Naive thymus-derived CD4-positive, alpha-beta T cell (primary cell): ENCODE measurements around the gene LRIF1. TPM values are rescaled to one million over a fixed set of nuclear protein-coding genes. Genes with fewer than 3 reads are reported as not detected.
"Not testable (repeated sequence)": the region's sequence is repeated elsewhere in the genome, so short reads cannot be mapped to it uniquely, and the experiment has no call there.

ENCODE experiments used
- ATAC-seq: fragments of 150-1000 bp; cut with Tn5 transposase; 2 replicates; pipeline ENCODE4 v1.10.0; 2021; ENCODE audit warnings: mild to moderate bottlenecking, moderate library complexity
- CTCF ChIA-PET: fragments of 350-600 bp; sonication (Branson Sonifier 250); formaldehyde crosslinking; loops from one replicate; lab custom pipeline; 2021; ENCODE audit warnings: antibody characterized with exemption; lab: Charles Lee
- POLR2A ChIA-PET: fragments of 350-600 bp; sonication (Branson Sonifier 250); formaldehyde crosslinking; loops from one replicate; lab custom pipeline; 2021; ENCODE audit warnings: antibody characterized with exemption, inconsistent platforms; lab: Charles Lee
- DNase-seq, 9 donors: peaks; one replicate each; pipeline versions ENCODE4 v3.0.0 to v3.0.0-alpha.2; 2020 to 2022; ENCODE audit warnings: mixed read lengths in 1 of 9
- H3K27ac ChIP-seq: one replicate; pipeline ENCODE4 v1.7.0; 2013; ENCODE audit warnings: mild to moderate bottlenecking, low read depth, low read length, moderate library complexity
- H3K27me3 ChIP-seq, 2 donors: one replicate each; pipeline ENCODE4 v1.7.0; 2013; ENCODE audit warnings: low read length in 2 of 2, mild to moderate bottlenecking in 2 of 2, moderate library complexity in 2 of 2; ENCODE audit not compliant: control insufficient read depth in 2 of 2, insufficient read depth in 2 of 2
- H3K36me3 ChIP-seq, 3 experiments: 1 replicate in 2 of 3; 2 replicates in 1 of 3; pipeline ENCODE4 v1.7.0; 2013; ENCODE audit warnings: low read length in 3 of 3, mild to moderate bottlenecking in 3 of 3, moderate library complexity in 1 of 3; ENCODE audit not compliant: insufficient read depth in 3 of 3, control insufficient read depth in 2 of 3
- H3K4me1 ChIP-seq, 2 donors: one replicate each; pipeline ENCODE4 v1.7.0; 2013; ENCODE audit warnings: low read length in 2 of 2, mild to moderate bottlenecking in 2 of 2, moderate library complexity in 1 of 2; ENCODE audit not compliant: control insufficient read depth in 2 of 2, insufficient read depth in 2 of 2
- H3K4me3 ChIP-seq: 2 replicates; pipeline ENCODE4 v1.7.0; 2013; ENCODE audit warnings: mild to moderate bottlenecking, low read length
- H3K9me3 ChIP-seq, 3 experiments: 1 replicate in 2 of 3; 2 replicates in 1 of 3; pipeline ENCODE4 v1.7.0; 2013; ENCODE audit warnings: low read length in 3 of 3; ENCODE audit not compliant: control insufficient read depth in 2 of 3
- H3K27ac Mint-ChIP-seq, 9 donors: one replicate each; pipeline ENCODE4 v1.8.0; 2020 to 2022; ENCODE audit warnings: mixed read lengths in 9 of 9, mild to moderate bottlenecking in 8 of 9, moderate library complexity in 5 of 9, inconsistent platforms in 2 of 9
- H3K27me3 Mint-ChIP-seq, 5 donors: one replicate each; pipeline ENCODE4 v1.8.0; 2021 to 2022; ENCODE audit warnings: mixed read lengths in 5 of 5, mild to moderate bottlenecking in 1 of 5
- H3K36me3 Mint-ChIP-seq, 5 donors: one replicate each; pipeline ENCODE4 v1.8.0; 2020 to 2022; ENCODE audit warnings: mixed read lengths in 5 of 5, mild to moderate bottlenecking in 3 of 5, inconsistent platforms in 1 of 5
- H3K4me1 Mint-ChIP-seq, 7 donors: one replicate each; pipeline ENCODE4 v1.8.0; 2020 to 2022; ENCODE audit warnings: mixed read lengths in 7 of 7, mild to moderate bottlenecking in 3 of 7, inconsistent platforms in 1 of 7
- H3K4me3 Mint-ChIP-seq, 10 donors: one replicate each; pipeline ENCODE4 v1.8.0; 2020 to 2022; ENCODE audit warnings: mild to moderate bottlenecking in 10 of 10, mixed read lengths in 10 of 10, moderate library complexity in 6 of 10, inconsistent platforms in 2 of 10
- H3K9me3 Mint-ChIP-seq, 11 donors: one replicate each; pipeline ENCODE4 v1.8.0; 2020 to 2022; ENCODE audit warnings: mixed read lengths in 11 of 11, mild to moderate bottlenecking in 4 of 11, inconsistent platforms in 1 of 11, moderate library complexity in 1 of 11
- intact Hi-C, 2 donors: fragments of 100-400 bp; cut with micrococcal nuclease; formaldehyde crosslinking; loops; one replicate each; pipeline ENCODE4 v1.15.1; 2023
- polyA plus RNA-seq, 2 donors: library from polyadenylated mRNA; unstranded; fragments of 300-500 nt; fragmentation: Illumina TruSeq; gene quantifications; one replicate each; pipeline ENCODE4 v1.2.3, GENCODE V29; 2021
- total RNA-seq, 6 experiments: library from RNA in 5 of 6; stranded (reverse) in 5 of 6; gene quantifications; 1 replicate in 5 of 6; 2 replicates in 1 of 6; pipeline ENCODE4 v1.2.3 and lab custom pipeline; 2021 to 2026

LRIF1 gene, protein sequence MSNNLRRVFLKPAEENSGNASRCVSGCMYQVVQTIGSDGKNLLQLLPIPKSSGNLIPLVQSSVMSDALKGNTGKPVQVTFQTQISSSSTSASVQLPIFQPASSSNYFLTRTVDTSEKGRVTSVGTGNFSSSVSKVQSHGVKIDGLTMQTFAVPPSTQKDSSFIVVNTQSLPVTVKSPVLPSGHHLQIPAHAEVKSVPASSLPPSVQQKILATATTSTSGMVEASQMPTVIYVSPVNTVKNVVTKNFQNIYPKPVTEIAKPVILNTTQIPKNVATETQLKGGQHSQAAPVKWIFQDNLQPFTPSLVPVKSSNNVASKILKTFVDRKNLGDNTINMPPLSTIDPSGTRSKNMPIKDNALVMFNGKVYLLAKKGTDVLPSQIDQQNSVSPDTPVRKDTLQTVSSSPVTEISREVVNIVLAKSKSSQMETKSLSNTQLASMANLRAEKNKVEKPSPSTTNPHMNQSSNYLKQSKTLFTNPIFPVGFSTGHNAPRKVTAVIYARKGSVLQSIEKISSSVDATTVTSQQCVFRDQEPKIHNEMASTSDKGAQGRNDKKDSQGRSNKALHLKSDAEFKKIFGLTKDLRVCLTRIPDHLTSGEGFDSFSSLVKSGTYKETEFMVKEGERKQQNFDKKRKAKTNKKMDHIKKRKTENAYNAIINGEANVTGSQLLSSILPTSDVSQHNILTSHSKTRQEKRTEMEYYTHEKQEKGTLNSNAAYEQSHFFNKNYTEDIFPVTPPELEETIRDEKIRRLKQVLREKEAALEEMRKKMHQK
- total RNA-seq (10 to 100 TPM in 3 of 5 experiments, 1 to 10 TPM in 2; 7.9 to 25.8 (median 17.3) TPM), polyA plus RNA-seq (10 to 100 TPM; 20.2 to 24.4 TPM), total RNA-seq (lab: John Stamatoyannopoulos, UW) (21.8 reads per million, percentile 52 among the genes with 10 or more reads in this experiment)

DNA sequence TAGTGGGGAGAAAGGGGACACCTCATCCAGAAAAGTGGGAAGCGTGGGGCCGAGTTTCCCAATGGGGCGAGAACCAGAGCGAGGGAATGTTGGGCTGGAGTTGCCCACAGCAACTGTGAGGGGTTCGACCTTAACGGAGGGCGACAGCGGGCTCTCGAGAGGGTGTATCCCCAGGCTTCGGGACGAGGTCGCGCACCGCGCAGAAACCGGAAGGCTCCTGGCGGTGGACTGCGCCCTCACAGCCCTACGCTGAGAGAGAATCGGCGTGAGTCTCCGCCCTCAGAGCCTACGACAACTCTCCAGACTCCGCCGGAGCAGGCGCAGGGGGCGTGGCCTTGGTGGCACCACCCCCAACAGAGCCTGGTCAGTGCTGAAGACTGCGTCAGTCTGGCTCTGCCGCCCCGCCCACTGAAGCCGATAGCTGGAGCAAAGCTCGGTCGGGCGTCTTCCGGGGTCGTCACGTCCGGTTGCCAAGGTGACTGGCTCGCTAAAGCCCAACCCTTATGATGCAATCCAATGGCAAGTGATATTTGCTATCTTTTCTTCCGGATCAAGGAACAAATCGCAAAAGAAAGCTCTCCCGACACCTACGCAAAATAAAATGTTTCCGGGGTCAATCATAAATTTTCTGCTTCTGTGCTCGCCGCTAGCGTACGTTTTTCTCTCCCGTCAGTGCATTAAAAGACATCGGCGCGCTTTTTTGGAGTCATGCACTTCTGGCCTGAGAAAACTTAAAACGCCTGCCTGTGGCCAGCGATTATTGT is at the start of gene LRIF1:
TSS of gene LRIF1 (minus strand) at position 232 of the 764 bp plus-strand sequence. CDS start 234 bp downstream, outside the sequence.
- Mint-ChIP-seq H3K27ac (peak within 1 kb of the TSS; percentile 89 to 99 (median 97)), H3K27me3 (peaks cover 13 to 19% (median 15%) of the 10 kb centered on the region in 5 donors), H3K4me1 (peaks cover 29 to 50% (median 35%) of the 10 kb centered on the region in 7 donors), H3K4me3 (peak within 1 kb of the TSS; percentile 81 to 98 (median 93)), H3K9me3 (peaks cover 22 to 94% (median 43%) of the 10 kb centered on the region in 11 donors), H3K36me3 (peaks cover 30 to 49% (median 32%) of the 10 kb centered on the region in 5 donors)
- POLR2A ChIA-PET: interaction anchor here (0.6 to 2.2 kb wide), 20 partner anchors 9 to 1380 kb away, joined by 3 to 36 read pairs (median 4); partner anchors contain the start of genes CD53, CEPT1, DRAM2 and RBM15
- ATAC-seq (peak; percentile 98), DNase-seq (peak; percentile 96 to 100 (median 100))
- H3K27me3 ChIP-seq: peaks cover 0 to 1% of the 10 kb centered on the region in 2 donors
- H3K9me3 ChIP-seq: peaks cover 4 to 13% (median 5%) of the 10 kb centered on the region in 3 experiments
- peak within 1 kb of the TSS; percentile 90 for H3K4me3 ChIP-seq
- peak within 1 kb of the TSS; percentile 89 for H3K27ac ChIP-seq
- intact Hi-C loops: loop anchor here (1.0 to 5.0 kb wide), 22 partner anchors 28 to 793 kb away; partner anchors contain the start of genes ATP5PB (in 2 of the 2), DDX20 (in 2 of the 2), WDR77 (in 2 of the 2) and CD53 (in 1 of the 2)
- H3K4me1 ChIP-seq: peaks cover 25% of the 10 kb centered on the region in 2 donors
- no peaks in the 10 kb centered on the region for H3K36me3 ChIP-seq
- CTCF ChIA-PET: interaction anchor here (0.6 to 1.5 kb wide), 5 partner anchors 86 to 251 kb away, joined by 3 to 6 read pairs (median 4); no protein-coding TSS in a partner anchor

DNA sequence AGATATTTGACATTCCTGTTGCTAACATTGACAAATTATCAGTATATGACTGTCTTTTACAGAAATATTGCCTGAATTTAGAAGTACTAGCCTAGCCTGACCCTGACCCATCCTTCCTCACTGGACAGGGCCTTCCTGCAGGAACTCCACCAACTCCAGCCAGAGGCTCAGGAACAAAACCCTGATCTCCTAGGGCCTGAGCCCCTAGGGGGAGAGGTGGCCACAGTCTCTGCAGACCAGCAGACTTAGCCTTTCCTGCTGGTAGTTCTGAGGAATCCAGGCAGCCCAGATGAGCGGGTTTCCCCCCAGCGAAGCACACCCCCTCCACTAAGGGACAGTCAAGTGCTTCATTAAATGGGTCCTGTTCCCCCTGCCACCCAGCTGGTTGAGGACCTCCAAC is 44.3 kb upstream of the LRIF1 start:
- H3K9me3 ChIP-seq: no peaks in the 10 kb centered on the region
- H3K27me3 Mint-ChIP-seq: peaks cover 22 to 85% (median 48%) of the 10 kb centered on the region in 5 donors
- no peak overlapping the region for H3K4me3 ChIP-seq
- peaks cover 0 to 11% of the 10 kb centered on the region in 2 donors for H3K27me3 ChIP-seq
- H3K36me3 Mint-ChIP-seq: peaks cover 1 to 21% (median 7%) of the 10 kb centered on the region in 5 donors
- H3K4me1 Mint-ChIP-seq: no peaks in the 10 kb centered on the region
- DNase-seq: no peak
- no peaks in the 10 kb centered on the region for H3K4me1 ChIP-seq
- no peak overlapping the region for H3K27ac Mint-ChIP-seq
- ChIA-PET CTCF (interaction anchor here (0.6 kb wide), 1 partner anchor 80 kb away, joined by 4 read pairs; no protein-coding TSS in a partner anchor), POLR2A (no interaction called here)
- ATAC-seq: no peak
- H3K27ac ChIP-seq: no peak overlapping the region
- no peak overlapping the region for H3K4me3 Mint-ChIP-seq
- peaks cover 7 to 68% (median 24%) of the 10 kb centered on the region in 11 donors for H3K9me3 Mint-ChIP-seq
- H3K36me3 ChIP-seq: no peaks in the 10 kb centered on the region
- intact Hi-C loops: no loop called here

DNA sequence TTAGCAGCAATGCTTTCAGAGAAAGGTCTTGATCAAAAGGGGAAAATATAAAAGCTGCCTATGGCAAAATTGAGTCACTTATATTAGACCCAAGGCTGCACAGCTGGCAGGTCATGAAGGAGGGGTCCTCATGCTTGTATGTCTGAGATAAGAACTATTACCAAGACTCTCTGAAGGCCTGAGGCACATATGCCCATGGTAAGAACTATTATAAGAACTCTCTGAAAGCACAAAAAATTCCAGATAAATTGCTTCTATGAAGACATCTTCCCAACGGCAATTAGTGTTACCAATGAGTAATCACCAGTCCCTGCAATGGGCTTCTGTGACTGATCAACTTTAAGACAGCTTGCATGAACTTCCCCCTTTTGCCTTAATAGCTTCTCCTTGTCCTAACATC is 42.8 kb upstream of the LRIF1 start:
- intact Hi-C loops: no loop called here
- no peaks in the 10 kb centered on the region for H3K36me3 ChIP-seq
- no peak for ATAC-seq
- no peaks in the 10 kb centered on the region for H3K4me1 ChIP-seq
- ChIA-PET POLR2A (no interaction called here), CTCF (no interaction called here)
- no peak for DNase-seq
- peaks cover 4 to 56% (median 19%) of the 10 kb centered on the region in 11 donors for H3K9me3 Mint-ChIP-seq
- H3K27me3 ChIP-seq: peaks cover 0 to 11% of the 10 kb centered on the region in 2 donors
- H3K36me3 Mint-ChIP-seq: peaks cover 1 to 26% (median 8%) of the 10 kb centered on the region in 5 donors
- no peak overlapping the region for H3K4me3 Mint-ChIP-seq
- peaks cover 22 to 83% (median 44%) of the 10 kb centered on the region in 5 donors for H3K27me3 Mint-ChIP-seq
- H3K4me3 ChIP-seq: no peak overlapping the region
- H3K9me3 ChIP-seq: no peaks in the 10 kb centered on the region
- H3K4me1 Mint-ChIP-seq: no peaks in the 10 kb centered on the region
- no peak overlapping the region for H3K27ac Mint-ChIP-seq
- H3K27ac ChIP-seq: no peak overlapping the region

DNA sequence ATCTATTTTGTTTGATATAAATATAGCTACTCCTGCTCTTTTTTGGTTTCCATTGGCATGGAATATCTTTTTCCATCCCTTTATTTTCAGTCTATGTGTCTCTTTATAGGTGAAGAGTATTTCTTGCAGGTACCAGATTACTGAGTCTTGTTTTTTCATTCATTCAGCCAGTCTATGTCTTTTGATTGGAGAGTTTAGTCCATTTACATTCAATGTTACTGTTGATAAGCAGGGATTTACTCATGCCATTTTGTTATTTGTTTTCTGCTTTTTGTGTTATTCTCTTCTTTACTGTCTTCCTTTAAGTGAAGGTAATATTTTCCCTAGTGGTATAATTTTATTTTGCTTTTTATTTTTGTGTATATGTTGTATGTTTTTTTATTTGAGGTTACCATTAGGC is 35.9 kb upstream of the LRIF1 start:
- DNase-seq, POLR2A ChIA-PET: not testable (repeated sequence)

DNA sequence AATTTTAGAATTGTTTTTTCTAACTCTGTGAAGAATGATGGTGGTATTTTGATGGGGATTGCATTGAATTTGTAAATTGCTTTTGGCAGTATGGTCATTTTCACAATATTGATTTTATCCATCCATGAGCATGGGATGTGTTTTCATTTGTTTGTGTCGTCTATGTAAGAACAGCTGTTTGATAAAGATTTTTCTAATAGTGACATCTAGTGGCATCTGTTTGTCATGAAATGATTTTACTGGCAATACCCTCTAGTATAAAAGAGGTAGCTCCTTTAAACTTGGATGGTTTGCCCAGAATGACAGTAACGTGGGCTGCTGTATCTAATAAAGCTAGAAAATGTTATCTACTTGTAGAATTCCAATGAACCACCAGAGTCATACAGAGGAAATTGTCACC is 28.6 kb upstream of the LRIF1 start:
- peak in 6 of 9 donors; percentile 2 to 43 (median 32) for DNase-seq
- H3K9me3 ChIP-seq, H3K9me3 Mint-ChIP-seq, H3K27ac Mint-ChIP-seq, H3K36me3 ChIP-seq, H3K4me1 Mint-ChIP-seq, H3K27me3 ChIP-seq, H3K27ac ChIP-seq, H3K36me3 Mint-ChIP-seq, H3K4me3 ChIP-seq, H3K4me3 Mint-ChIP-seq, H3K4me1 ChIP-seq: not testable (repeated sequence)
- CTCF ChIA-PET: interaction anchor here (0.6 to 3.1 kb wide), 11 partner anchors 23 to 372 kb away, joined by 3 to 14 read pairs (median 4); partner anchors contain the start of gene CD53
- POLR2A ChIA-PET: interaction anchor here (0.8 to 1.0 kb wide), 2 partner anchors 28 to 208 kb away, joined by 3 to 4 read pairs; no protein-coding TSS in a partner anchor
- intact Hi-C loops: loop anchor here (1.0 to 5.0 kb wide), 8 partner anchors 29 to 468 kb away; partner anchors contain the start of gene LRIF1 (in 1 of the 2)
- H3K27me3 Mint-ChIP-seq: peaks cover 0 to 68% (median 5%) of the 10 kb centered on the region in 5 donors
- ATAC-seq: peak; percentile 61

More for the DNA sequence above, 35.9 kb upstream of the LRIF1 start:
- H3K4me3 ChIP-seq, H3K36me3 ChIP-seq, intact Hi-C loops, H3K27ac Mint-ChIP-seq, CTCF ChIA-PET, H3K27ac ChIP-seq, H3K4me3 Mint-ChIP-seq, H3K4me1 ChIP-seq, H3K27me3 ChIP-seq, H3K4me1 Mint-ChIP-seq, ATAC-seq, H3K9me3 ChIP-seq: not testable (repeated sequence)
- Mint-ChIP-seq H3K27me3 (peaks cover 28 to 65% (median 62%) of the 10 kb centered on the region in 5 donors), H3K36me3 (peaks cover 0 to 21% (median 6%) of the 10 kb centered on the region in 5 donors), H3K9me3 (peaks cover under 1 to 31% (median 11%) of the 10 kb centered on the region in 11 donors)
